HG03025 (cell line): ENCODE measurements around the gene BUD23.
A peak's percentile ranks its signal among the peaks of the same experiment; 100 is the strongest.
"Not testable (repeated sequence)": the region's sequence is repeated elsewhere in the genome, so short reads cannot be mapped to it uniquely, and the experiment has no call there.

Experiments
- ATAC-seq: cut with Tn5 transposase; IDR thresholded peaks from one replicate; pipeline ENCODE4 v1.9.1; 2021; ENCODE audit warnings: mild to moderate bottlenecking, moderate library complexity; ENCODE audit not compliant: unreplicated experiment, low FRiP score

The BUD23 gene

DNA sequence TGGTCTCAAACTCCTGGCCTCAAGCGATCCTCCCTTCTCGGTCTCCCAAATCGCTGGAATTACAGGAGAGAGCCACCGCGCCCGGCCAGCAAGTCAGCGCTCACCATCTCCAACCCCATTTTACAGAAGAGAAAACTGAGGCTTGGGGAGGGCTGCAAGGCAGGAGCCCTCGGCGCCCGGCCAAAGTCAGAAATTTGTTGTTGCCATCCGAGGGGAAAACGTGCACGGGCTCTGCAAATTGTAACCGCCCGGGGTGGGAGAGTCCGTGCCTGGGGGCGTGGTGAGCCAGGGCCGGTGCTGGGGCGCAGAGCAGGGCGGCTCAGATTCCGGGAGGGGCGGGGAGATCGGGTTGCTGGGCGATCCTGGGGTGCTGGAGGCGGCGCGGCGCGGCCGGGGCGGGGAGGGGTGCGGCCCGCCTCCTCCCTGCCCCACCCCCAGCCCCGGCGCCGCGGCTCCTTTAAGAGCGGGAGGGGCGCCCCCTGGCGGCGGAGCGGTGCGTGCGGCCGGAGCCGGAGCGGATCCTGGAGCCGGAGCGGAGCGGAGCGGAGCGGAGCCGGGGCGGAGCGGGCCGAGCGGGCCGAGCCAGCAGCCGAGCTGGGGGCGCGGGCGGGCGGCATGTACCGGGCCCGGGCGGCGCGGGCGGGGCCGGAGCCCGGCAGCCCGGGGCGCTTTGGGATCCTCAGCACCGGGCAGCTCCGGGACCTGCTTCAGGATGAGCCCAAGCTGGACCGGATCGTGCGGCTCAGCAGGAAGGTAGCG lies 15.9 kb upstream of the BUD23 start, which contains the start of gene VPS37D:
VPS37D (plus strand) TSS at position 488 of the 759 bp plus-strand sequence; CDS start at position 616, 128 bp downstream.
- peak; percentile 76 for ATAC-seq

- ATAC-seq: peak; percentile 13
These were observed 15.1 kb upstream of the BUD23 start for GRCh38 chr7:73668103-73668885.

GRCh38 chr7:73668886-73669230 lies 14.5 kb upstream of the BUD23 start:
- no peak for ATAC-seq

- no peak for ATAC-seq
These were observed 14.1 kb upstream of the BUD23 start for GRCh38 chr7:73669288-73669701.

GRCh38 chr7:73669858-73670385 lies 13.5 kb upstream of the BUD23 start:
- no peak for ATAC-seq

DNA sequence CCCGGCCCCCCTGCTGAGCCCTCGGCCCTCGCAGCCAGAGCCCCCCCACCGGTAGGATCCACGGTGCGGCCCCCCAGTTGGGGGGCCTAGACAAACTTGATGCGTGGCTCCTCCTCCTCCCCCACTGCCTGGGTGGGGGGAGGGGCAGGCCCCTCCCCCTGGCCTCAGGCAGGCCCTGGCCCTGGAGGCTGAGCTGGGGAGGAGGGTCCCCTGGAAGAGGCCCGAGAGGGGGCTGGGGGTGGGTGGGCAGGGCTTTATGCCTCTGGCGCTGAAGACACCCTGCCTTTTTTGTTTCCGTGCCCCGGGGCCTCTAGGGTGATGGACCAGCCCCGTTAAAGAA lies 12.1 kb upstream of the BUD23 start:
- ATAC-seq: no peak

DNA sequence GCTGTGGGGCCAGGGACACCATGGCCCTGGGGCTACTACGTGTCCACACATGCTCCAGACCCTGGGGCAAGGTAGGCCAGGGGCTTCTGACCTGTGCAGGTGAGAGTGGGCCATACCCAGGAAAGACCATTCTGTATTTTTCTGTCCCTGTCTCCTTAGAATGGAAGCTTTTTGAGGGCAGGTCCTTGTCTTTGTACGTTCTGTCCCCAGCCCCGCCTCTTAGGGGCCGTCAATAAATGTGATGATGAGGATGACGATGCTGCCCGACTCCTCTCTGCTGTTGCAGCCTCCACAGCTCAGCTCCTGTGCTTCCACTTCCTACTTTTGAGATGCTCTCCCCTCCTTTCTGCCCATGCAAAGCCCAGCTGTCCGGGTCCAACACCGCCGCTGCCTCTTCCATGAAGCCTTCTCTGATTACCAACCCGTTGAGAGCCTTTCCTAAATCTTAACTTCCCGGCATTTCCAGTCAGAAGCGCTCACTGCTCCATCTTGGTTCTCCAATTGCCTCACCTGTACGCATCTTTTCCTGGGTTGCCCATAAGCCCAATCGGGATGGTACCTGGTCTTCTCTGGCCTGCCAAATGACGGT lies 11.4 kb upstream of the BUD23 start:
- no peak for ATAC-seq

GRCh38 chr7:73674468-73675124 lies 8.8 kb upstream of the BUD23 start:
- no peak for ATAC-seq

GRCh38 chr7:73676062-73676461 lies 7.3 kb upstream of the BUD23 start:
- not testable (repeated sequence) for ATAC-seq

DNA sequence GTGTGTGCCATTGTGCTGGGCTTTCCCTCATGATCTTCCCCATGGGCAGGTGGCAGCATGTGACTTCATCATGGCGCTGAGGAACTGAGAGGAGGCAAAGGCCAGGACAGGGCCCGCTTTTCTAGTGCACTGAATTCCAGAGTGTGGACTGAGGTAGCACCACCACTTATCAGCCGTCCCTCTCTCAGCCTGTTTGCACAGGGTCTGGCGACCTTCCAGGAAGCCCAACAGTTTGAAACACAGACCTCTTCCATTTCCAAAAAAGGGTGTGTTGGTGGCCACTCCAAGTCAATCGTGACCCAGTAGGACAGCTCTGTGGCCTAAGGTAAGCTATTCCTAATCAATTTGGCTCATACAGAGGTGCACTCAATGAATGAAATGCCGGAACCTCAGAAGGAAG lies 4.5 kb upstream of the BUD23 start:
- no peak for ATAC-seq

- no peak for ATAC-seq
These were observed 3.7 kb upstream of the BUD23 start for GRCh38 chr7:73679709-73680108.

DNA sequence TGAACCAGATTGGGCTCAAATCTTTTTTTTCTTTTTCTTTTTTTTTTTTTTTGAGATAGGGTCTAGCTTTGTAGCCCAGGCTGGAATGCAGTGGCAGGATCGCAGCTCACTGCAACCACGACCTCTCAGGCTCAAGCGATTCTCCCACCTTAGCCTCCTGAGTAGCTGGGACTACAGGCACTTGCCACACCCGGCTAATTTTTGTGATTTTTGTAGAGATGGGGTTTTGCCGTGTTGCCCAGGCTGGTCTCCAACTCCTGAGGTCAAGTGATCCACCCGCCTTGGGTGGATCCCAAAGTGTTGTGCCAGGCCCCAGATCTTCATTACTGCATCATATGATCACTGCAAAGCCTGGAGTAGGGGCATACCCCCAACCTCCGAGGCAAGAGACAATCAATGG lies 2.9 kb upstream of the BUD23 start:
- ATAC-seq: no peak

GRCh38 chr7:73681031-73681430 lies 2.4 kb upstream of the BUD23 start:
- no peak for ATAC-seq

- ATAC-seq: no peak
These were observed 697 bp upstream of the BUD23 start for GRCh38 chr7:73682745-73683055.

- ATAC-seq: peak; percentile 19
These were observed 644 bp downstream of the BUD23 start for GRCh38 chr7:73683788-73684693.

- ATAC-seq: no peak
These were observed 1.9 kb downstream of the BUD23 start for GRCh38 chr7:73685311-73685710.

GRCh38 chr7:73688288-73688687 lies 4.9 kb downstream of the BUD23 start:
- no peak for ATAC-seq

- no peak for ATAC-seq
These were observed 7.2 kb downstream of the BUD23 start for GRCh38 chr7:73690646-73691045.

DNA sequence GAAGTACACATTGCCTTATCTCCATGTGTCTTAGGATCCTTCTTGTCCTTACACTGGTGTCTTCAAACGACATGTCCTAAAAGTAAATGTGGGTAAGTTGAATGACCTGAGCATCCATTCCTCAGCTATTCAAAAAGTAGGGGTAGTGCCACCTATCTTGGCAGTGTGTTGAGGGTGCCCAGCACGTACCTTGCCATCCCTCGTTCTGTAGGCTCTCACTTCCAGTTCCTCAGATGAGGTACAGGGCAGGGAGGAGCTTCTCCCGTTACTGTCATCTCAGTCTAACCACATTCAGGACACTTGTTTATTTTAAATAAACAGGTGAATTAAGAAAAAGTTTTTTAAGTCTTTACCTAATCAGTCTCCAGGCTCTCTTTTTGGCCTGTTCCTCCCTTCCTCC lies 13.0 kb downstream of the BUD23 start:
- ATAC-seq: no peak

- no peak for ATAC-seq
These were observed 15.0 kb downstream of the BUD23 start for GRCh38 chr7:73698410-73698809.
